NT2/D1 (cell line): ENCODE results near the gene PTH2.
A peak's percentile ranks its signal among the peaks of the same experiment; 100 is the strongest.

Experiments
- DNase-seq: peaks from one replicate; pipeline ENCODE4 v3.0.0-alpha.2; 2011; ENCODE audit warnings: low read depth, low spot score
- H3K27me3 ChIP-seq: 2 replicates; pipeline ENCODE4 v1.6.0; 2011; ENCODE audit warnings: mild to moderate bottlenecking; ENCODE audit not compliant: insufficient read length, insufficient read depth
- H3K36me3 ChIP-seq: 2 replicates; pipeline ENCODE4 v1.6.1; 2011; ENCODE audit warnings: mild to moderate bottlenecking, low read length, mixed read lengths; ENCODE audit not compliant: insufficient read depth, insufficient read length
- H3K4me1 ChIP-seq: 2 replicates; pipeline ENCODE4 v1.5.1; 2011; ENCODE audit not compliant: insufficient read depth, insufficient read length
- H3K4me3 ChIP-seq: 2 replicates; pipeline ENCODE4 v1.5.1; 2011; ENCODE audit warnings: low read depth; ENCODE audit not compliant: insufficient read length
- H3K9ac ChIP-seq: 2 replicates; pipeline ENCODE4 v1.6.0; 2011; ENCODE audit warnings: low read depth; ENCODE audit not compliant: insufficient read length
- H3K9me3 ChIP-seq: 2 replicates; pipeline ENCODE4 v1.5.1; 2011; ENCODE audit warnings: mild to moderate bottlenecking, low read length; ENCODE audit not compliant: insufficient read depth
- SUZ12 ChIP-seq: IDR thresholded peaks from 2 replicates; pipeline ENCODE4 v1.6.1; 2011; ENCODE audit not compliant: insufficient read length, insufficient read depth; ENCODE audit errors: extremely low read depth
- YY1 ChIP-seq: IDR thresholded peaks from 2 replicates; pipeline ENCODE4 v1.6.1; 2011; ENCODE audit not compliant: insufficient read length, insufficient read depth
- ZNF274 ChIP-seq: IDR thresholded peaks from 2 replicates; pipeline ENCODE4 v1.6.1; 2011; ENCODE audit warnings: mild to moderate bottlenecking, low read depth, low read length

Gene PTH2

GRCh38 chr19:49434907-49435583 lies 11.8 kb upstream of the PTH2 start:
- DNase-seq, result no peak
- peaks cover 2% of the 10 kb centered on the region for H3K4me1 ChIP-seq
- H3K4me3 ChIP-seq, result no peak overlapping the region
- H3K27me3 ChIP-seq, result peaks cover 52% of the 10 kb centered on the region
- TF ChIP-seq SUZ12 (no peak), ZNF274 (no peak), YY1 (no peak)
- H3K36me3 ChIP-seq, result no peaks in the 10 kb centered on the region
- no peak overlapping the region for H3K9ac ChIP-seq
- H3K9me3 ChIP-seq, result no peaks in the 10 kb centered on the region

- TF ChIP-seq SUZ12 (no peak), YY1 (no peak), ZNF274 (no peak)
- H3K27me3 ChIP-seq, result peaks cover 40% of the 10 kb centered on the region
- no peaks in the 10 kb centered on the region for H3K9me3 ChIP-seq
- H3K4me3 ChIP-seq, result no peak overlapping the region
- no peak for DNase-seq
- no peaks in the 10 kb centered on the region for H3K36me3 ChIP-seq
- H3K4me1 ChIP-seq, result no peaks in the 10 kb centered on the region
- no peak overlapping the region for H3K9ac ChIP-seq
These were observed 10.1 kb upstream of the PTH2 start for GRCh38 chr19:49433240-49433901.

- H3K9me3 ChIP-seq, result no peaks in the 10 kb centered on the region
- H3K27me3 ChIP-seq, result peaks cover 30% of the 10 kb centered on the region
- no peaks in the 10 kb centered on the region for H3K36me3 ChIP-seq
- no peaks in the 10 kb centered on the region for H3K4me1 ChIP-seq
- TF ChIP-seq ZNF274 (no peak), YY1 (no peak), SUZ12 (no peak)
- no peak for DNase-seq
- H3K9ac ChIP-seq, result no peak overlapping the region
- no peak overlapping the region for H3K4me3 ChIP-seq
These were observed 9.2 kb upstream of the PTH2 start for GRCh38 chr19:49432141-49433073.

- Histone ChIP-seq H3K9ac (no peak overlapping the region), H3K4me3 (no peak overlapping the region), H3K9me3 (no peaks in the 10 kb centered on the region), H3K36me3 (no peaks in the 10 kb centered on the region), H3K4me1 (peaks cover 4% of the 10 kb centered on the region), H3K27me3 (peaks cover 39% of the 10 kb centered on the region)
- TF ChIP-seq YY1, result no peak
- no peak for TF ChIP-seq SUZ12
- TF ChIP-seq ZNF274, result no peak
- DNase-seq, result no peak
These were observed 8.1 kb upstream of the PTH2 start for GRCh38 chr19:49431330-49431749.

- Histone ChIP-seq H3K27me3 (peaks cover 45% of the 10 kb centered on the region), H3K9ac (peak overlapping the region; percentile 42), H3K9me3 (no peaks in the 10 kb centered on the region), H3K4me1 (peaks cover 5% of the 10 kb centered on the region), H3K4me3 (no peak overlapping the region), H3K36me3 (no peaks in the 10 kb centered on the region)
- TF ChIP-seq YY1 (no peak), ZNF274 (no peak), SUZ12 (no peak)
- DNase-seq, result no peak
These were observed 7.6 kb upstream of the PTH2 start for GRCh38 chr19:49430678-49431329.

GRCh38 chr19:49430172-49430677 lies 7.0 kb upstream of the PTH2 start:
- Histone ChIP-seq H3K4me1 (peaks cover 5% of the 10 kb centered on the region), H3K27me3 (peaks cover 51% of the 10 kb centered on the region), H3K9me3 (no peaks in the 10 kb centered on the region), H3K9ac (peak overlapping the region; percentile 42), H3K4me3 (no peak overlapping the region), H3K36me3 (no peaks in the 10 kb centered on the region)
- no peak for DNase-seq
- TF ChIP-seq SUZ12, result no peak
- TF ChIP-seq YY1, result no peak
- TF ChIP-seq ZNF274, result no peak
